ENCODE measurements around the gene ATP8A1.

The ATP8A1 gene

GRCh38 chr4:42561031-42561430 lies 95.9 kb downstream of the ATP8A1 start:
- DNase-seq = no peak

GRCh38 chr4:42560467-42560861 lies 96.4 kb downstream of the ATP8A1 start:
- no peak for DNase-seq

GRCh38 chr4:42558156-42558555 lies 98.7 kb downstream of the ATP8A1 start:
- no peak for DNase-seq

- no peak for DNase-seq
Observed at GRCh38 chr4:42555828-42556227, 101.1 kb downstream of the ATP8A1 start.

GRCh38 chr4:42554072-42554471 lies 102.8 kb downstream of the ATP8A1 start:
- no peak for DNase-seq

- no peak for DNase-seq
Observed at GRCh38 chr4:42549896-42550295, 107.0 kb downstream of the ATP8A1 start.

- DNase-seq = no peak
Observed at GRCh38 chr4:42547805-42548204, 109.1 kb downstream of the ATP8A1 start.

- DNase-seq = no peak
Observed at GRCh38 chr4:42543762-42544161, 113.1 kb downstream of the ATP8A1 start.

GRCh38 chr4:42543126-42543525 lies 113.8 kb downstream of the ATP8A1 start:
- no peak for DNase-seq

GRCh38 chr4:42541647-42542046 lies 115.3 kb downstream of the ATP8A1 start:
- DNase-seq = no peak

GRCh38 chr4:42533042-42533441 lies 123.9 kb downstream of the ATP8A1 start:
- no peak for DNase-seq

GRCh38 chr4:42531341-42532030 lies 125.4 kb downstream of the ATP8A1 start:
- DNase-seq = no peak

GRCh38 chr4:42523066-42523718 lies 133.7 kb downstream of the ATP8A1 start:
- DNase-seq = no peak

GRCh38 chr4:42519803-42520417 lies 137.0 kb downstream of the ATP8A1 start:
- peak; percentile 9 for DNase-seq

- DNase-seq = no peak
Observed at GRCh38 chr4:42515156-42515884, 141.6 kb downstream of the ATP8A1 start.

- DNase-seq = no peak
Observed at GRCh38 chr4:42513748-42514492, 143.0 kb downstream of the ATP8A1 start.

GRCh38 chr4:42512226-42512625 lies 144.7 kb downstream of the ATP8A1 start:
- DNase-seq = no peak

- no peak for DNase-seq
Observed at GRCh38 chr4:42510225-42510624, 146.7 kb downstream of the ATP8A1 start.

- no peak for DNase-seq
Observed at GRCh38 chr4:42501624-42502401, 155.1 kb downstream of the ATP8A1 start.

GRCh38 chr4:42498040-42498439 lies 158.9 kb downstream of the ATP8A1 start:
- no peak for DNase-seq

- DNase-seq = no peak
Observed at GRCh38 chr4:42497142-42497910, 159.6 kb downstream of the ATP8A1 start.

Data from GDM1 (cell line).